B cell (primary cell): ENCODE measurements around the gene TFF1. TPM values are rescaled to one million over a fixed set of nuclear protein-coding genes. Genes with fewer than 3 reads are reported as not detected.

Experiments used
- ATAC-seq: fragments of 200-7000 bp; cut with Tn5 transposase; one replicate; pipeline ENCODE4 v1.10.0; 2021; ENCODE audit warnings: low read depth, mild to moderate bottlenecking, moderate number of reproducible peaks, moderate library complexity
- CTCF ChIA-PET: fragments of 350-600 bp; sonication (Branson Sonifier 250); formaldehyde crosslinking; loops from one replicate; lab custom pipeline; 2021; ENCODE audit warnings: antibody characterized with exemption, inconsistent platforms; lab: Charles Lee
- POLR2A ChIA-PET: fragments of 350-600 bp; sonication (Branson Sonifier 250); formaldehyde crosslinking; loops from one replicate; lab custom pipeline; 2021; ENCODE audit warnings: antibody characterized with exemption; lab: Charles Lee
- DNase-seq: peaks from one replicate; pipeline ENCODE4 v3.0.0; 2013
- H2AFZ ChIP-seq: 2 replicates; pipeline ENCODE4 v1.6.1; 2012; ENCODE audit warnings: mild to moderate bottlenecking, low read depth, low read length; ENCODE audit not compliant: insufficient read depth, poor library complexity, severe bottlenecking
- H3K27ac ChIP-seq, 2 donors: 1 replicate in 1 of 2; 2 replicates in 1 of 2; pipeline ENCODE4 v1.5.1; 2012 to 2013; ENCODE audit warnings: low read length in 2 of 2, mild to moderate bottlenecking in 2 of 2, moderate library complexity in 1 of 2
- H3K27me3 ChIP-seq, 4 experiments: fragments of 200-600 bp in 1 of 4; sonication (generic) in 1 of 4; replicated peaks in 1 of 4; 1 replicate in 2 of 4; 2 replicates in 2 of 4; pipeline versions ENCODE4 v1.6.1 to v1.7.0; 2013 to 2016; ENCODE audit warnings: low read length in 3 of 4, mild to moderate bottlenecking in 2 of 4, mixed read lengths in 1 of 4, moderate library complexity in 1 of 4; ENCODE audit not compliant: insufficient read depth in 4 of 4, control insufficient read depth in 3 of 4; ENCODE audit errors: control extremely low read depth in 1 of 4
- H3K36me3 ChIP-seq, 2 experiments: replicated peaks in 1 of 2; 1 replicate in 1 of 2; 2 replicates in 1 of 2; pipeline versions ENCODE4 v1.6.1 to v1.7.1; 2013; ENCODE audit warnings: low read length in 1 of 2; ENCODE audit not compliant: insufficient read depth in 2 of 2, control insufficient read depth in 1 of 2; ENCODE audit errors: control extremely low read depth in 1 of 2, extremely low read depth in 1 of 2
- H3K4me1 ChIP-seq, 2 donors: fragments of 200-600 bp in 1 of 2; sonication (generic) in 1 of 2; 1 replicate in 1 of 2; 2 replicates in 1 of 2; pipeline versions ENCODE4 v1.5.1 to v1.6.1; 2013 to 2017; ENCODE audit warnings: low read length in 2 of 2; ENCODE audit not compliant: control insufficient read depth in 2 of 2, insufficient read depth in 2 of 2
- H3K4me2 ChIP-seq: replicated peaks from 2 replicates; pipeline ENCODE3; 2012; ENCODE audit warnings: mild to moderate bottlenecking, low read depth, low read length; ENCODE audit not compliant: poor library complexity, severe bottlenecking
- H3K4me3 ChIP-seq, 5 experiments: fragments of 200-600 bp in 1 of 5; sonication (generic) in 1 of 5; 1 replicate in 3 of 5; 2 replicates in 2 of 5; pipeline versions ENCODE4 v1.5.1 to v1.7.0; 2011 to 2016; ENCODE audit warnings: low read length in 4 of 5, mild to moderate bottlenecking in 4 of 5, low read depth in 2 of 5, control low read depth in 1 of 5, moderate library complexity in 1 of 5; ENCODE audit not compliant: insufficient read depth in 1 of 5; ENCODE audit errors: control extremely low read depth in 1 of 5, extremely low read depth in 1 of 5
- H3K79me2 ChIP-seq: fragments of 200-600 bp; sonication (generic); one replicate; pipeline ENCODE4 v1.6.0; 2016; ENCODE audit warnings: low read length; ENCODE audit not compliant: control insufficient read depth, insufficient read depth
- H3K9ac ChIP-seq: fragments of 200-600 bp; sonication (generic); 2 replicates; pipeline ENCODE4 v1.6.1; 2017; ENCODE audit warnings: mild to moderate bottlenecking, low read length, moderate library complexity
- H3K9me3 ChIP-seq, 3 donors: one replicate each; pipeline versions ENCODE4 v1.6.1 to v1.7.1; 2013; ENCODE audit warnings: low read length in 2 of 3; ENCODE audit not compliant: control insufficient read depth in 2 of 3, insufficient read depth in 1 of 3; ENCODE audit errors: control extremely low read depth in 1 of 3
- H4K20me1 ChIP-seq: 2 replicates; pipeline ENCODE4 v1.6.0; 2012; ENCODE audit warnings: mild to moderate bottlenecking, low read length; ENCODE audit not compliant: insufficient read depth, control insufficient read depth, poor library complexity, severe bottlenecking
- H3K27ac Mint-ChIP-seq: one replicate; pipeline ENCODE4 v1.8.0; 2021; ENCODE audit warnings: mixed read lengths
- H3K27me3 Mint-ChIP-seq: one replicate; pipeline ENCODE4 v1.8.0; 2021; ENCODE audit warnings: mixed read lengths
- H3K4me1 Mint-ChIP-seq: one replicate; pipeline ENCODE4 v1.8.0; 2021; ENCODE audit warnings: mixed read lengths
- H3K4me3 Mint-ChIP-seq: one replicate; pipeline ENCODE4 v1.8.0; 2021; ENCODE audit warnings: mixed read lengths
- H3K9me3 Mint-ChIP-seq: one replicate; pipeline ENCODE4 v1.8.0; 2022; ENCODE audit warnings: mixed read lengths; ENCODE audit not compliant: insufficient read depth
- CTCF ChIP-seq: fragments of 200-600 bp; IDR thresholded peaks from one replicate; pipeline ENCODE4 v1.8.0; 2022; ENCODE audit warnings: antibody characterized with exemption, mild to moderate bottlenecking
- EZH2 ChIP-seq: IDR thresholded peaks from 2 replicates; pipeline ENCODE4 v1.6.1; 2012; ENCODE audit warnings: borderline replicate concordance, low read depth, mild to moderate bottlenecking, moderate library complexity, low read length; ENCODE audit not compliant: insufficient read depth, poor library complexity, severe bottlenecking
- WGBS: methylation state at CpG from one replicate; pipeline ENCODE4 v1.1.5; 2013; ENCODE audit warnings: missing lambda C conversion rate; ENCODE audit not compliant: insufficient coverage; 5-methylcytosine and 5-hydroxymethylcytosine counted together
- intact Hi-C: fragments of 100-400 bp; cut with micrococcal nuclease; formaldehyde crosslinking; loops from one replicate; pipeline ENCODE4 v1.10.0; 2022
- polyA plus RNA-seq: library from polyadenylated mRNA; depleted of rRNA; stranded (reverse); fragments of >200 nt; gene quantifications from 2 replicates; pipeline ENCODE4 v1.2.3, GENCODE V29; 2012
- total RNA-seq, 2 donors: library from RNA; stranded (reverse); fragments of 120-200 nt in 1 of 2; gene quantifications; 1 replicate in 1 of 2; 2 replicates in 1 of 2; pipeline versions ENCODE4 v1.2.3 to v1.2.4, GENCODE V29; 2013 to 2022

TFF1 gene
- total and polyA plus RNA-seq, 2 donors (not counting 1 experiment from before 2014, with no cell fraction given), result not detected

- H3K4me2 ChIP-seq, result no peak overlapping the region
- no peak overlapping the region for H3K4me3 ChIP-seq
- no peaks in the 10 kb centered on the region for H3K36me3 ChIP-seq
- ChIA-PET POLR2A (no interaction called here), CTCF (no interaction called here)
- H3K79me2 ChIP-seq, result no peaks in the 10 kb centered on the region
- no peaks in the 10 kb centered on the region for H3K4me1 ChIP-seq
- ATAC-seq, result no peak
- H2AFZ ChIP-seq, result no peak overlapping the region
- H4K20me1 ChIP-seq, result no peaks in the 10 kb centered on the region
- DNase-seq, result no peak
- H3K9ac ChIP-seq, result no peak overlapping the region
- Mint-ChIP-seq H3K27me3 (no peaks in the 10 kb centered on the region), H3K27ac (peak overlapping the region; percentile 26), H3K4me3 (no peak overlapping the region), H3K4me1 (no peaks in the 10 kb centered on the region), H3K9me3 (no peaks in the 10 kb centered on the region)
- WGBS, result 93% methylated on average over 30 of the region's 30 CpGs
- H3K27me3 ChIP-seq, result peaks cover 0 to 7% (median 1%) of the 10 kb centered on the region in 4 experiments
- H3K27ac ChIP-seq, result no peak overlapping the region
- peaks cover 0 to 2% (median 0%) of the 10 kb centered on the region in 3 donors for H3K9me3 ChIP-seq
- no peak for TF ChIP-seq CTCF
- no peak for TF ChIP-seq EZH2
- intact Hi-C loops, result no loop called here
Measured at GRCh38 chr21:42346866-42347600, 19.3 kb downstream of the TFF1 start.

- Mint-ChIP-seq H3K9me3 (no peaks in the 10 kb centered on the region), H3K4me1 (no peaks in the 10 kb centered on the region), H3K27ac (no peak overlapping the region), H3K27me3 (no peaks in the 10 kb centered on the region), H3K4me3 (no peak overlapping the region)
- Histone ChIP-seq H3K4me1 (no peaks in the 10 kb centered on the region), H3K9ac (no peak overlapping the region), H3K4me2 (no peak overlapping the region), H2AFZ (no peak overlapping the region), H3K79me2 (no peaks in the 10 kb centered on the region), H3K4me3 (no peak overlapping the region), H3K27ac (no peak overlapping the region), H3K9me3 (peaks cover 0 to 2% (median 0%) of the 10 kb centered on the region in 3 donors), H3K27me3 (peaks cover 0 to 7% (median 1%) of the 10 kb centered on the region in 4 experiments), H3K36me3 (no peaks in the 10 kb centered on the region), H4K20me1 (no peaks in the 10 kb centered on the region)
- ATAC-seq (no peak), DNase-seq (no peak)
- WGBS, result 98% methylated on average over 5 of the region's 9 CpGs
- POLR2A ChIA-PET, result no interaction called here
- CTCF ChIA-PET, result no interaction called here
- no peak for TF ChIP-seq CTCF
- TF ChIP-seq EZH2, result no peak
- intact Hi-C loops, result no loop called here
Measured at GRCh38 chr21:42346441-42346840, 19.9 kb downstream of the TFF1 start.
